ENCODE results near the gene NGF. TPM values are rescaled to one million over a fixed set of nuclear protein-coding genes. Genes with fewer than 3 reads are reported as not detected.

Gene NGF
- total RNA-seq, 2 donors from 2014 or later: 5.1 to 12.0 TPM

DNA sequence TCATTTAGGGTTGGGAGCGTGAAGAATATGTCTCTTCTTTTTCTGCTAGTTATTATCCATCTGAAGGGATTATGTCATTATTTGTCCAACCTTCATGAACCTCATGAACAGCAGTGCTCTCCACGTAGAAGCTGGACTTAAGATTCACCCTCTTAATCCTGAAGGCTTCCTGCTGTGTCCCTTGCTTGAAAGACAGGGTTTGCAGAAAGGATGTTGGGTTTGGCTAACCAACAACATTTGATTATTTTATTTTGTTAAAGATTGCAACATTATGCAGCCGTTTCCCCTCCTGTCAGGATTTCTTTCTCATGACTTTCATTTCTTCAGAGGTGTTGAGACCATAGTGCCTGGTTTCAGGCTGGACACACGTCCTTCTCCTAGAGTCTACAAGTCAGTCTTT lies 75.2 kb downstream of the NGF start:
- Histone ChIP-seq H3K4me3 (no peak overlapping the region), H3K4me1 (no peaks in the 10 kb centered on the region), H3K9me3 (peaks cover 12 to 20% of the 10 kb centered on the region in 2 donors), H3K36me3 (no peaks in the 10 kb centered on the region), H3K27me3 (no peaks in the 10 kb centered on the region), H3K27ac (peak overlapping the region in 1 of 2 donors; percentile 16)
- TF ChIP-seq, protein P1, sequence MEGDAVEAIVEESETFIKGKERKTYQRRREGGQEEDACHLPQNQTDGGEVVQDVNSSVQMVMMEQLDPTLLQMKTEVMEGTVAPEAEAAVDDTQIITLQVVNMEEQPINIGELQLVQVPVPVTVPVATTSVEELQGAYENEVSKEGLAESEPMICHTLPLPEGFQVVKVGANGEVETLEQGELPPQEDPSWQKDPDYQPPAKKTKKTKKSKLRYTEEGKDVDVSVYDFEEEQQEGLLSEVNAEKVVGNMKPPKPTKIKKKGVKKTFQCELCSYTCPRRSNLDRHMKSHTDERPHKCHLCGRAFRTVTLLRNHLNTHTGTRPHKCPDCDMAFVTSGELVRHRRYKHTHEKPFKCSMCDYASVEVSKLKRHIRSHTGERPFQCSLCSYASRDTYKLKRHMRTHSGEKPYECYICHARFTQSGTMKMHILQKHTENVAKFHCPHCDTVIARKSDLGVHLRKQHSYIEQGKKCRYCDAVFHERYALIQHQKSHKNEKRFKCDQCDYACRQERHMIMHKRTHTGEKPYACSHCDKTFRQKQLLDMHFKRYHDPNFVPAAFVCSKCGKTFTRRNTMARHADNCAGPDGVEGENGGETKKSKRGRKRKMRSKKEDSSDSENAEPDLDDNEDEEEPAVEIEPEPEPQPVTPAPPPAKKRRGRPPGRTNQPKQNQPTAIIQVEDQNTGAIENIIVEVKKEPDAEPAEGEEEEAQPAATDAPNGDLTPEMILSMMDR (IDR thresholded peaks at IDR 0.05): no peak
- no peak for DNase-seq (ENCODE audit: low spot score)

DNA sequence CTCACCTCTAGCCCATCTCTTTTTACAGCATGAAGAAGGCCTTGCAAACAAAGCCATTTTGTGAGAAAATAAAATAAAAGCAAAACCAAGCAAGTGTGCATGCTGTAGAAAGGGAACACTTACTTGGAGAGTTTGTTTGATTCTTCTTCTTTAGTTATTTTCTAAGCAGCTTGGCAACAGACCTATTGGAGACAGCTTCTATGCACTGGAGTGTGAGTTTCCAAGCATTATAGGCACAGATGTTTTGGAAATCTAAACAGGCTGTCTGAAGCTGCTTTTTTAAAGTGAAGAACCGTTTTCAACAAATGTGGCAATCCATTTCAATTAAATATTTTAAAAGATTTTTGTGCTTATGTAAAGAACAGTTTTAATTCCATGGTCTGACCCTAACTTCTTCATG lies 76.6 kb downstream of the NGF start:
- no peak overlapping the region for H3K4me3 ChIP-seq
- H3K9me3 ChIP-seq: peaks cover 12 to 30% of the 10 kb centered on the region in 2 donors
- TF ChIP-seq, protein P1 (IDR thresholded peaks at IDR 0.05): no peak
- H3K36me3 ChIP-seq: no peaks in the 10 kb centered on the region
- H3K27me3 ChIP-seq: no peaks in the 10 kb centered on the region
- DNase-seq (ENCODE audit: low spot score): no peak
- H3K4me1 ChIP-seq: no peaks in the 10 kb centered on the region
- H3K27ac ChIP-seq: no peak overlapping the region

DNA sequence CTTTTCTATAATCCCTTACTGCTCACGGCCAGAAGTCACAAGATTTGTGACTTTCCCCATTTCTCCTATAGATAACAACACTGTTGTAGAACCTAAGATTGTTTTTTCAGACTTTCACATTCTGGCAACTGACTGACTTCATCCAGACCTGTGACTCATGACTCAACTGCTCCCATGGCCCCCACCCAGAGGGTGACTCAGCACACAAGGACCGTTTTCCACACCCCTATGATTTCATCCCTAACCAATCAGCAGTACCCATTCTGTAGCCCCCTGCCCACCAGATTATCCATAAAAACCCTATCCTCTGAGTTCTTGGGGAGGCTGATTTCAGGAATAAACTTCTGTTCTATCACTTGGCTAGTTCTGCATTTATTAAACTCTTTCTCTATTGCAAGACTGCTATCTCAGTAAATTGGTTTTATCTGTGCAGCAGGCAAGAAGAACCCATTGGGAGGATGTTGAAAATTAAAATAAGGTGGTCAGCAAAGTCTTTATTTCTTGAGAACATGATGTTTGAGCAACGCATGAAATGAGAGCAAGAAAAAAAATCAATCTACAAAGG lies 79.7 kb downstream of the NGF start:
- no peak for DNase-seq (ENCODE audit: low spot score)
- TF ChIP-seq, protein P1 (IDR thresholded peaks at IDR 0.05): no peak

GRCh38 chr1:115257591-115257990 lies 80.5 kb downstream of the NGF start:
- TF ChIP-seq, protein P1 (IDR thresholded peaks at IDR 0.05): no peak
- DNase-seq (ENCODE audit: low spot score): no peak
- H3K4me3 ChIP-seq: no peak overlapping the region
- H3K4me1 ChIP-seq: no peaks in the 10 kb centered on the region
- H3K9me3 ChIP-seq: peaks cover 12 to 30% of the 10 kb centered on the region in 2 donors
- H3K27me3 ChIP-seq: no peaks in the 10 kb centered on the region
- no peak overlapping the region for H3K27ac ChIP-seq
- H3K36me3 ChIP-seq: no peaks in the 10 kb centered on the region

More for the DNA sequence above, 79.7 kb downstream of the NGF start:
- Histone ChIP-seq H3K4me1 (no peaks in the 10 kb centered on the region), H3K4me3 (no peak overlapping the region), H3K36me3 (no peaks in the 10 kb centered on the region), H3K27ac (no peak overlapping the region), H3K9me3 (peaks cover 12 to 30% of the 10 kb centered on the region in 2 donors), H3K27me3 (no peaks in the 10 kb centered on the region)

GRCh38 chr1:115255154-115255553 lies 82.9 kb downstream of the NGF start:
- no peak overlapping the region for H3K4me3 ChIP-seq
- peaks cover 0 to 14% of the 10 kb centered on the region in 2 donors for H3K4me1 ChIP-seq
- no peaks in the 10 kb centered on the region for H3K36me3 ChIP-seq
- no peaks in the 10 kb centered on the region for H3K27me3 ChIP-seq
- H3K27ac ChIP-seq: no peak overlapping the region
- TF ChIP-seq, protein P1 (IDR thresholded peaks at IDR 0.05): no peak
- peaks cover 12 to 30% of the 10 kb centered on the region in 2 donors for H3K9me3 ChIP-seq
- DNase-seq (ENCODE audit: low spot score): no peak

- Histone ChIP-seq H3K27me3 (no peaks in the 10 kb centered on the region), H3K36me3 (no peaks in the 10 kb centered on the region), H3K27ac (no peak overlapping the region), H3K4me3 (no peak overlapping the region), H3K9me3 (peaks cover 0 to 7% of the 10 kb centered on the region in 2 donors), H3K4me1 (peaks cover 0 to 14% of the 10 kb centered on the region in 2 donors)
- no peak for DNase-seq (ENCODE audit: low spot score)
- TF ChIP-seq, protein P1 (IDR thresholded peaks at IDR 0.05): no peak
Measured at GRCh38 chr1:115252585-115252984, 85.5 kb downstream of the NGF start.

All from right atrium auricular region (tissue), 2 donors.